ENCODE measurements around the gene HOXD10.

Gene HOXD10

DNA sequence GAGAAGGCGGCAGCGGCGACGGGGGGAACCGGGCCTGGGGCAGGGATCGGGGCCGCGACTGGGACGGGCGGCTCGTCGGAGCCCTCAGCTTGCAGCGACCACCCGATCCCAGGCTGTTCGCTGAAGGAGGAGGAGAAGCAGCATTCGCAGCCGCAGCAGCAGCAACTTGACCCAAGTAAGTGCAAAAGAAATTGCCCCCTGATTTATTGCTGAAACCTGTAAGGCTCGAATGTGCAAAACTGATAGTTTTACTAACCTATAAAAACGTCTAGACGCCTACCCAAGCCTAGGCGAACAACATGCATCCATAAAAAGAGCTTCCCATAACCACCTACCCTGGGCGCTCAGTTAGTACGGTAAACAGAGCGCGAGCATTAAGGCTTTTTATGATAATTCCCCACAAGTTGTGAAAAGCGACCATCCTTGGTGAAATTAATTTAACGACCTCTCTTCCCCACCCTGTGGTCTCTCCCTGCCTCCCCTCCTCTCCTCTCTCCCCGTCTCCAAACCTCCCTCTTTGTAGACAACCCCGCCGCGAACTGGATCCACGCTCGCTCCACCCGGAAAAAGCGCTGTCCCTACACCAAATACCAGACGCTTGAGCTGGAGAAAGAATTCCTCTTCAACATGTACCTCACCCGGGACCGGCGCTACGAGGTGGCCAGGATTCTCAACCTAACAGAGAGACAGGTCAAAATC, 7.0 kb downstream of the HOXD10 start:
- DNase-seq: no peak

DNA sequence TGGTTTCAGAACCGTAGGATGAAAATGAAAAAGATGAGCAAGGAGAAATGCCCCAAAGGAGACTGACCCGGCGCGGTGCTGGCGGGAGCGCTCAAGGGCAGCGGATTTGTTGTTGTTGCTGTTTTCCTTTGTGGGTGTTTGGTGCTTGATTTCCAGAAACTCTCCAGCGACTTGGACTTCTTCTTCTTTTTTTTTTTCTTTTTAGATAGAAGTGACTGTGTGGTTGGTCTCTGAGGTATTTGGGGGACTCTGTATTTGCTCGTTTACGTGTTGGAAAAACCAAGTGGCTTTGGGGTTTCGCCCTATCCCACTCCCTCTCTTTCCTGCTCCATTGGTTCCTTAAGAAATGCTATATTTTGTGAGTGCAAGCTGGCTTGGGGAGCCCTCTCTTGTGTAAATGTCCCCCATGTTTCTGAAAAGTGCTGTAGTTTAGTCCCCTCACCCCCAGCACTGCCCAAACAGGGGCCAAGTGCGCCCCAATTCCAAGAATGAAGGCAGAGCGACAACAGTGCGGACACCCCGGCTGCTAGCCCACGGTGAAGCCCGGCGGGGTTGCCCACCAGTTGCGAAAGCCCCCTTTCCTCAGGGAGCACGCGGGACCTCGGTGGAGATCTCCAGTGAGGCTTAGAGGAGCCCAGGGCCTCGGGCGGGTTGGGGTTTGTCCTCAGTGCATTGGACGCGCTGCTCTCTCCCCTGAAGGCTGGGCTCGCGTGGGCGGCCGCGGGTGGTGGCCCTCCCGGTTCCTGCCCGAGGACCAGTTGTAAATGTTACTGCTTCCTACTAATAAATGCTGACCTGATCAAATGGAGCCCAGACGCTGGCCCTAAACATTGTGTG, 7.8 kb downstream of the HOXD10 start:
- DNase-seq: no peak

DNA sequence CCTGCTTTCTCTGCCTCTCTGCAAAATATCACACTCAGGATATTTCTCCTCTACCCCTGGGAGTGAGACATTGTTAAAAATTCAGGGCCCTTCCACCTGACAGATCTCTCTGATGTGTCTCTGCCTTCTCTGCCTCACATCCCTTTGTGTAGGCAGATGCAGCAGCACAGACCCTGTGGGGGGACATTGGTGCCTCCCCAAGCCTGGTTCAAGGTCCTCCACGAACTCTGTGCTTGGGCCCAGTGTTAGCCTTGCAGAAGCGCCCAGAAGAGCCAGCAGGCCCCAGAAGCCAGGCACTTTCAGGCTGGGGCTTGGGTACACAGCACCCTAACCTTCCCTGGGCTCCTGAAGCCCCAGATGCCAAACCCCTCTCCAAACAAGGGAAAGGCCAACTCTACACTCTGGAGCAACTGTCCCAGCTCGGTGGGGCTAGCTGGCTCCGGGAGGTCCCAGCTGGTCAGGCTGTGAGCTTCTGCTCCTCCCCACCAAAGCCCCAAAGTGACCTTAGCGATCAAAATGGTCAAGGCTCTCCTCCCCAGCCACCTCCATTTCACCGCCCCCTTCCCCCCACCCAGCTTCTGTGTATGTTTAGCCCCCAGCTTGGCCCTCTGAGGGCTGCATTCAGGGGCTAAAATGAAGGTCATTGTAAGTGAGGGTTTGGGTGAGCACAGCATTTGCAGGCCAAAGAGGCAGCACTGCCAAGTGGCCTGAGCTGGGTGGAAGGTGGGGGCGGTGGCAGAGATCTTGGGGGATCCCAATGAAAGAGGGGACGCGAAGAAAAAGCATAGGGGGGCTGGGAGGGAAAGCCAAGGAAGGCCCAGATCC, 8.6 kb downstream of the HOXD10 start:
- no peak for DNase-seq

DNA sequence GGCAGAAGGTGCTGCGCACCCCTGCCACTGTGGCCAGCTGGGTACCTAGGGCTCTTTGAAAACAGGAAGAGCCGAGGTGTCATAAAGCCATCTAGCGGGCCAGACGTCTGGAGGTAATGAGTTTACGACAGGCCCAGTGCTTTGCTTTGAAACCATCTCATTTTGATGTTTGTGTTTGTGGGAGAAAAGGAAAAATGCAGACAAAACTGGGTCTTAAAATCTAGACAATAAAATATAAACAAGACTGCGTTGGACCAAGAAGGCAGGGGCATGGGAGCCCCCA, 9.1 kb downstream of the HOXD10 start:
- no peak for DNase-seq

DNA sequence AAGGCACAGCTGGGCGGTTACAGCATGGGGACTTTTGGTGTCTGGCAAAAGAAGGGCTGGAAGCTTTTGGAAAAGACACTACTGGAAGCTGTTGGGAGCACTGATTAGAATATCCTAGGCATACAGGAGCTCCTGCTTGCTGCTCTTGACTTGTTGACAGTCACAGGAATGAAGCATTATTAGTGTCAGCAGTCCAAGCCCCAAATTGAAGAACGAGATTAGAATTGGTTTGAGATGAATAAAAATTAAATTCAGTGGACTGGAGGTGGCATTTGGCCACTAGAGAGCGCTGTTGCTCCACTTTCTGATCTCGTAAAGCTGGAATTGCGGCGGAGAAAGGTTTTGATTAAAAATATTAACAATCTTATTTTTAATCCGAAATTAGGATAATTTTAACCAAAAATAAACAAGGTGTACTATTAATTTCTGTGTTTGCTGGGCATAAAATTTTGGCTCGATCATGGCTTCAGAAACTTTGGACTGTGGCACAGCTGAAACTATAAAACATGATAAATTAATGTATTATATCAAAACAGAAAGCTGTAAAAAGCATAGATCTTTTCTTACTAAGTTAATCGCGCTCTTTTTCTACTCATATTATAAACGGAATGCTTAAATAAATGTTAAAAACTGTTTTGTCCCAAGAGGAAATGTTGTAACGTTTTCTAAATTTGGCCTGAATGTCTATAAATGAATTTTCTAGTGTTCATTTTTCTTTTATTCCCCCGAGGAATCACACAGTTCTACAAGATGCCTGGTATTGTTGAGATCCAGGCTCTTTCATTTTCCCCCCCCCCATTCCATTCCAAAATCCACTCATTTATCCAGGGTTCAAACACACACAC, 10.6 kb downstream of the HOXD10 start:
- peak; percentile 69 for DNase-seq

DNA sequence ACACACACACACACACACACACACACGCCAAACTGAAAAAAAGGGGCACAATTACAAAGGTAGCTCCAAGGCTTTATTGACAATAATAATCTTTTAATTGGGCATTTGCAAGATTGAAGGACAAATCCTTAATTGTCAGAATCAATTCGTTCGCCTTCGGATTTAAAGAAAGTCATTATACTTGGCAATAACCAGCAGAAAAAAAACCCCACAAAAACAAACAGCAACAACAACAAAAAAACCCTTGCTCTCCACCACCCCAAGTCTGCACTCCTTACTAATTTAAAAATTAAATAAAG, 11.1 kb downstream of the HOXD10 start:
- DNase-seq: no peak

DNA sequence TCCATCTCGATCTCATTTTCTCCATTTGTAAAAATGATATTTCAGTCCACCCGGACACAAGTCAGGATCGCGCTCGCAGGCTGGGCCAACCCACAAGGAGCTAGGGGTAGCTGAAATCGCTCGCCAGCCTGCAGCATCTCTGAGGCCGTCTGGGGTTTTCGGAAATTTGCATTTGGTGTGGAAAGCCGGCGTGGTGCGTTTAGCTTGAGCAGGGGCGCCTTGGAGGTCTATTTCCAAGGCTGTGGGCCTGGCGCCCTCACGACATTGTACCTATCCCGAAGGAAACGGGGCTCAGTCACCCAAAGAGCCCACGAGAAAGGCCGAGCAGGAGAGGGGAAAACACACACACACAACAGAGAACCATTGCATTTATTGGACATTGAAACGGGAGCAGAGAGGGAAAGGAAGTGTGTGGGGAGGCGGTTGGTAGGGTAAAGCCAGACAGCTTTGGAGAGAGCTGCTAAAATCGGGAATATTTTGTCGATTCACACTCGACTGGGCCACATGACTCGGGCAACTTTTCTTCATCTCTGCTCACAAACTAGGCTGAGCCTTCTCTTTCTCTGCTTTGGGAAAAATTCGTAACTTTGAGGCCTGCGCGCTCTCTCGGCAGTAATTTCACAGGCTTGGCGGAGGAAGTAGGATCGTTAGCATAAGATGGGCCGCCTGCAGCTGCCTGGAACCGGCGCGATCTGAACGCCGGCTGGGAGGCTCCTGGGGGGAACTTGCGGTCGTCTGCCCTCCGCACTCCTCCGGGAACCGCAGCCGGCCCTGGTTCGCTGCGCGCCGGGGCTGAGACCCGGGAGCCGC, 11.8 kb downstream of the HOXD10 start:
- DNase-seq: no peak

DNA sequence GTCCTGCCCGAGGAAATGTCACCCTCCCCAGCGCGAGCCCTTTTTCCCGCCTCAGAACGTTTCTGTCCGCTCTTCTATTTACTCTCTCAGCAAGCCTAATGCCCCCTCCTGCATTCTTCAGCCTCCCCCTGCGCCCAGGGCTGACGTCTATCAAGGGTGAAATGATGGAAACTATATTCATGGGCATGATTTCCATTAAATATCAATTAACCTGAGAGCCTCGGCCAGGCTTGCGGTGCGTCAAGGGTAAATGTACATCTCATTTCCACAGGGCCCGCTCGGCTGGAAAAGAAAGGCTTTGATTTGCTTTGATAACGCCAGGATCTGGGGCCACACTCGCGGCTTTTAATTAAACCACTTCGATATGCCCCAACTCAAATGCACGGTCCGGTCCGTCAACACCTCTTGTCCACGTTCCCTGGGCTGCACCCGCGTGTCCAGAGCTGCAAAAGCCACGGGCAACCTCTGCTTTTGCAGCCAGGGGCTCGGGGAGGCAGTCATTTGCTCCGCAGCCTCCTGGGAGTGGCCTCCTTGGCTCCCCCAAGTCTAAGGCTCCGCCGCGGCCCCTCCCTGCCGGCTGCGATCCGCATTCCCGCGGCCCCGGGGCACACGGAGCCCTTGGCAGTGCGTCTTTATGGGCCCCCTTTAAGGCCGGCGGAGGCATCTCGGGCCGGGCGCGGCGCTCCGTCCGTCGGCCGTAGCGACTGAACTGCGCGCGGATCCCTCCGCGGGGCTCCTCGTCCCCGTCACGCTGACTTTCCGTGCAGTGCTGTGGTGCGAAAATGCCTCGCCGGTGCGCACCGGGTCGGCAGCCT, 12.6 kb downstream of the HOXD10 start, which contains the start of gene HOXD8:
HOXD8 (plus strand) TSS at position 724 of the 815 bp plus-strand sequence. CDS start 662 bp downstream, outside the sequence.
- DNase-seq: no peak

DNA sequence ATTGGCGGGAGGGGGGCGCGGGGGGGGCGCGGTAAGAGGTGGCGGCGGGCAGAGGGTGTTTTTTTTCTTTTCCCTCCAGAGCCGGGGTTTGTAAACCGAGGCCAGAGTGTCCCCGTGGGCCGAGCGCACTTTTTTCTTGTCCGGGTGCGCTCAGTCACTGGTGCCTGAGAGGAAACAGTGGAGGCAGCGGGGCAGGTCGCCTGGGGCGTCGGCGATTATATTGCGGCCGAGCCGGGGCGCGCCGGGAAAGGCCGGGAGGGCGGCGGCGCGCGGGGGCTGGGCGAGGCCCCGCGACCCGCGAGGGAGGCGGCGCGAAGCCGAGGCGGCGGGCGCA, 13.2 kb downstream of the HOXD10 start:
- no peak for DNase-seq

DNA sequence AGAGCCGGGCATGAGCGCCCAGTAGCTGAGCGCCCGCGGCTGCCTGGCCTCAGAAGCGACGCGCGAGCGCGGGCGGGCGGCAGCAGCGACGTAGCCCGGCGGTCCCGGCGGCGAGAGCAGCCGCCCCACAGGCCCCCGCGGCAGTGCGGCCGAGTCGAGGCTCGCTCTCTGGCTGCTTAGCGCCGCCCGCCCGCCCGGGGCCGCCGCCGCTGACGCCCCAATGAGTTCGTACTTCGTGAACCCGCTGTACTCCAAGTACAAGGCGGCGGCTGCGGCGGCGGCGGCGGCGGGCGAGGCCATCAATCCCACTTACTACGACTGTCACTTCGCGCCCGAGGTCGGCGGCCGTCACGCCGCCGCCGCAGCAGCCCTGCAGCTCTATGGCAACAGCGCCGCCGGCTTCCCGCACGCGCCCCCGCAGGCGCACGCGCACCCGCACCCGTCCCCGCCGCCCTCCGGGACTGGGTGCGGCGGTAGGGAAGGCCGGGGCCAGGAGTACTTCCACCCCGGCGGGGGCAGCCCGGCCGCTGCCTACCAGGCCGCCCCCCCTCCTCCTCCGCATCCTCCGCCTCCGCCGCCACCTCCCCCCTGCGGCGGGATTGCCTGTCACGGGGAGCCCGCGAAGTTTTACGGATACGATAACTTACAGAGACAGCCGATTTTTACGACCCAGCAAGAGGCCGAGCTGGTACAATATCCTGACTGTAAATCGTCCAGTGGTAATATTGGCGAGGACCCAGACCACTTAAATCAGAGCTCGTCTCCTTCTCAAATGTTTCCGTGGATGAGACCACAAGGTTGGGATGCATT, 13.8 kb downstream of the HOXD10 start:
- no peak for DNase-seq

DNA sequence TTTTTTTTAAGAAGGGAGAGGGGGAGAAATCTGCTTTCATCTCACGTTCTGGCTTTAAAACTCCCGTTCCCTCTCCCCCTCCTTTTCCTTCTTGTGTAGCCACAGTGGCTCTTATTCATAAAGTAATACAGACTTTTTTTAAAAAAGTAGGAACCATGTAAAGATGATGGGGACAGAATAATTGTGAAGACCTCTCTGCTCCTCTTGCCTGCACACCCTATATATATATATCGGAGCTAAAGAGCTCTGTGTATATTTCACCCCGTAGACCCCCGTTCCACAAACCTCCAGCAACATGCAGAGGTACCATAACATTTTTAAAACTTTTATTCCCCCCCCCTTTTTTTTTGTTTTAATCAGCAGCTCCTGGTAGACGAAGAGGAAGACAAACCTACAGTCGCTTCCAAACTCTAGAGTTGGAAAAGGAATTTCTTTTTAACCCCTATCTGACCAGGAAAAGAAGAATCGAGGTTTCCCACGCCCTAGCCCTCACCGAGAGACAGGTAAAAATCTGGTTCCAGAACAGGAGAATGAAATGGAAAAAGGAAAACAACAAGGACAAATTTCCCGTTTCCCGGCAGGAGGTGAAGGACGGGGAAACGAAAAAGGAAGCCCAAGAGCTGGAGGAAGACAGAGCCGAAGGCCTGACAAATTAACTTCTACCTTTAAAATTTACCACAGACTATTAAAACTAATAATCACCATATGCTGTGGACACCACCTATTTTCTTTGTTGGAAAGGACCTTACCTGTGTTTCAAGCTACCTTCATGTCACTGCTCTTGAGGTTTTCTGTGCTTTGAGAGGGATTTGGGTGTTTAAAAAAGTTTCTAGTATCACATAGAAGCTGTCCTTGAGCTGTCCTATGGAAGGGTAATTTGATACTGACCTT, 14.6 kb downstream of the HOXD10 start:
- DNase-seq: no peak

DNA sequence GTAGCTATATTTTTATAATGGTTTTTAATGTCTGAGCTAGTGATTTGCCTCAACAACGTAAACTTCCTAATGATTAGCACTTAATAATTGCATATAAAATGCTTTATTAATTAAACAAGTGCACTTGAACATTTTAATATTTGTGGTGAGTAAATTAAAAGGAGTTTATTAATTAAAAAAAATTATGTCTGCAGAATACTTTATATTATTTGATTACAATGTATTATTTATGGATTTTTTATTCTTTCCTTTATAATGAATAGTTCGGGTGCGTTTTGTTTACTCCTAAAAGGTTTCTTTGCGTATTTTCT, 15.2 kb downstream of the HOXD10 start:
- no peak for DNase-seq

DNA sequence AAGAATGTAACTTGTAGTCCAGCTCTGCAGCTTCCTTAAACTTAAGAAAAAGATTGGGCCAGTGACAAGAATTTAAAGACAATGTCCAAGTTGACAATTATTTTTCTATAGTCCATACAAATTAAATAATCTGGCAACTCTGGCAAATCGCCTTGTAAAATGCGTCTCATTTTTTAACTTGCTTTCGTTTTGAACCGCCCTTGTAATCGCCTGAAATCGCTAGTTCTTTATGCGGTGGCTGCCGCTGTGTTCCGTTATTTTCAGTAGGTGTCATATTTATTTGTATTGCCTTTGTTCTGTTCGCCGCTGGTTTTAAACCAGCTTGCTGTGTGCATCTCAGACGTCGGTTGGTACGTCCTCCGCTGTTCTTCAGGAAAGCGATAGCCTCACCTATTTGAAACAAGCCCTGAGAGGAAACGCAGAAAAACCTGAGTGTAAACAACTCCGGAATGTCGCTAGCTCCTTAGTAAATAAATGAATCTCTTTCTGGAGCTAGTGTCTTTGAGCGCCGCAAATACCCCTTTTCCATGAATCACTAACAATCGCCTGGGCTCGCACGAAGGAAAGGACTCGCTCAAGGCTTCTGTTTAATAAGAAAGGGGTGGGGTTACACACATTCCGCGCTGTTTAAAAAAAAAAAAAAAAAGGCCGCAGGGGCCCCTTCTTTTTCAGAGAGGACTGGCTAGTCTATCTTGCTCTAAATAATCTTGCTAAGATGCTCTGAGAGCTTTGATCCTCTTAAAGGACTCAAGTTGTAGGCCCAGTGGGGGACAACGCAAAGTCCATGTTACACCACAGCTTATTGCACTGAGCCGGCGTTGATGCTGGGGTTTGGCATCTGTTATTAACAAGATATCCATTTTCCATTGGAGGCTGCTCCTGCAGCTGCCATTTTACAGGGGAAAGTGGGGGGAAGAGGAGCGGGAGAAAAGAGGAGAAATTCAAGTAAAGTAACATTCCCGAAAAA, 15.9 kb downstream of the HOXD10 start:
- DNase-seq: no peak

DNA sequence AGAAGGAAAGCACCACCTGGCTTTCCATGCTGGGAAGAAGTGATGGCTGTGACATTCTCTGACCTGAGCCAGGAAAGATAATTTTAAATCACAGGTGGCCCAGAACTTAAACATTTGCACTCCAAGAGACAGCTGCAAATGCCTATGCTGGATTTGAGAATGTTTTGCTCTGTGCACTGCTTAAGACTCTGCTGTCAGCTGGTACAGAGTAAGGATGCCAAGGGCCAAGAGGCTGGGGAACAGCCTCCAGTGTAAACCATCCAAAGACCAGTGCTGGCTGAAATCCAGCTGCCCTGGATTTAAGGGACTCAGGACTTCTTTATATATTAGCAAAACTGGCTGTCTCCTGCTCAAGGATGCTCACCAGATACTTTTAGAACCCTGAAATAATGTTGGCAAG, 16.8 kb downstream of the HOXD10 start:
- DNase-seq: no peak

DNA sequence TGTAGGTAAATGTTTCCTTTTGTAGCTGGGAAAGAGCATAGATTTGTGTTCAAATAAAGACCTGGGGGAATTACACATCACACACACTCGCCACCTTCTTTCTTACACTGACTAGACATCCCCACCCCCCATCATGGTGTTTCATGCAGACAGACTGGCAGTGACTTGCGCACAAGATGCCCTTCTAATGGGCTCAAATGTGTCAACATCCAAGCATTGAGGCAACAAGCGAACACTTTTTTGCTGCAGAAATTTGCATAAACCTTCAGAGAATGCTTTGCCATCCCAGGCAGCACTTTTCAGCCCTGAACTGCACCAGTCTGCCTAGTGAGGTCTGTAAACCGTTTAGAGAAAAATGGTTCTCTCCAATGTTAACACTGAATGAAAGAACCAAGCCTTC, 17.5 kb downstream of the HOXD10 start:
- DNase-seq: no peak

DNA sequence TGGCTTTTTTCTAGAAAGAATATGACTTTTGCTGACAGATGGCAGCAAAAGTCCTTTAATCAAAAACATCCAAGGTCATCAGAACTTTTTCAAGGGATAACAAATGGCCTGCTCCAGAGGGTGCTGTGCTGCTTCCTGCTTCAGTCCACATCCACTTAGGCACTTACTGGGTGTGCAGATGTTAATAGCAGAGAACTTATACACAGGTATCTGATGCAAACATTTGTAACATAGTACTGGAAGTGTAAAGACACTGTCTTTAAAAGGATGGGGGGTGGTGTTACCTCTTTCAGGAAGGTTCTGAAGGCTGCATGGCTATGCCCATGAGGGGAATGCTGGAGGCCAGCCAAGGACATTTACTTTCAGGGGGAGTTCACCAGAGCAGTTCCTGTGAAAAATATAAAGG, 18.5 kb downstream of the HOXD10 start:
- DNase-seq: no peak

DNA sequence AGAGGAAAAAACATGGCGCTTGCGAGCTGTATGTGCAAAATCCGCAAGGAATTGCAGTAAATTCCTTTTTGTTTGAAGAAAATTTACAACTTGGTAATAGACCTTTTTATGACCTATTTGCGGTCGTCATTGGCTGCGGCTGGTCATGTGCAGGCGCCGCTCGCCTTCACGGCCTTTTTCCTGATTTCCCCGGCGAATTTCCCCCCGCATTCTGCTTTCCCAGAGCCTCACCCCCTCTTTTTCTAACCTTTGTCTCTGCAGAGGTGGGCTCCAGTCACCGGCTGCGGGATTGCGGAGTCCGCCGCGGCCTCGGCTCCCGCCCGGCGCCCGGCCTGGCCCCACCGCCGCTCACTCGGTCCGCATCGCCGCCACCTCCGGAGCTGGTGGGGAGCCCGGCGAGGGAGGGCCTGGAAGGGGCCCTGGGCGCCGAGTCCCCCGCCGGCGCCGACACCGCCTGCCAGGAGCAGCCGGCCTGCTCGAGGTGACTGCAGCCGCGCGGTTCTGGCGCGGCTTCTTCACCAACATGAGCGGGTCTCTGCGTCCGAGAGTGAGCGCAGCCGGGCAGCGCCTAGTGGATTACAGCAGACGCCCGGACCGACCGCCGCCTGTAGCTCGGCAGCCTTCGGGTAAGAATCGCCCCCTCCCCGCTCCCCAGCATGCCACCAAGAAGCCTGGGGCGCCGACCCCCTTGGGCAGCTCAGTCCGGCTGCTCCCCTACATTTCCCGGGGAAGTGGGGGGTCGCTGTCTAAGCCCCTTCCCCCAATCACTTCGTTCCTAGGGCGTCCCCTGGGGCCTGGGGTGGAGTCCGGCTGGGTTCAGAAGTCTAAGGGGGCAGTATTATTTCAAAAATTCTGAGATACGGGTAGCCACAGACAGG, 20.0 kb downstream of the HOXD10 start:
- no peak for DNase-seq
